ENCODE results near the gene BDH2.
A peak's percentile ranks its signal among the peaks of the same experiment; 100 is the strongest.

Gene BDH2

GRCh38 chr4:103099691-103100392 is at the start of gene BDH2:
TSS of gene BDH2 (minus strand) at chr4:103099834. CDS start at chr4:103096254, 3,580 bp downstream.
- peak within 1 kb of the TSS; percentile 31 for H3K4me3 ChIP-seq
- peak; percentile 58 to 96 for DNase-seq (ENCODE audit: low spot score in 2 of 2)
- no peaks in the 10 kb centered on the region for H3K27me3 ChIP-seq (ENCODE audit: low read depth)
- in situ Hi-C loops (cut with MboI; ENCODE audit: low sequenced_read_pairs): loop anchor here (25.0 kb wide), 1 partner anchor 463 kb away; no protein-coding TSS in a partner anchor
- peaks cover 3% of the 10 kb centered on the region; the same call in 1 of the 2 replicates for H3K36me3 ChIP-seq (replicated peaks)
- peaks cover 22% of the 10 kb centered on the region for H3K4me1 ChIP-seq
- no peaks in the 10 kb centered on the region for H3K9me3 ChIP-seq

GRCh38 chr4:103144926-103145325 is 45.3 kb upstream of the BDH2 start:
- no peak for DNase-seq (ENCODE audit: low spot score in 2 of 2)
- H3K27me3 ChIP-seq (ENCODE audit: low read depth): no peaks in the 10 kb centered on the region
- H3K4me1 ChIP-seq: no peaks in the 10 kb centered on the region
- in situ Hi-C loops (cut with MboI; ENCODE audit: low sequenced_read_pairs): no loop called here
- no peaks in the 10 kb centered on the region for H3K9me3 ChIP-seq
- H3K4me3 ChIP-seq: no peak overlapping the region
- H3K36me3 ChIP-seq (replicated peaks): peaks cover 85% of the 10 kb centered on the region

GRCh38 chr4:103137446-103137827 is 37.8 kb upstream of the BDH2 start:
- H3K36me3 ChIP-seq (replicated peaks): peaks cover 77% of the 10 kb centered on the region

GRCh38 chr4:103136671-103137445 is 37.2 kb upstream of the BDH2 start:
- H3K4me3 ChIP-seq: no peak overlapping the region
- no peaks in the 10 kb centered on the region for H3K4me1 ChIP-seq
- DNase-seq (ENCODE audit: low spot score in 2 of 2): no peak
- H3K27me3 ChIP-seq (ENCODE audit: low read depth): no peaks in the 10 kb centered on the region
- in situ Hi-C loops (cut with MboI; ENCODE audit: low sequenced_read_pairs): no loop called here
- H3K36me3 ChIP-seq (replicated peaks): peaks cover 71% of the 10 kb centered on the region
- H3K9me3 ChIP-seq: no peaks in the 10 kb centered on the region

More at GRCh38 chr4:103137446-103137827, 37.8 kb upstream of the BDH2 start:
- Histone ChIP-seq H3K4me1 (no peaks in the 10 kb centered on the region), H3K27me3 (ENCODE audit: low read depth) (no peaks in the 10 kb centered on the region), H3K4me3 (no peak overlapping the region), H3K9me3 (no peaks in the 10 kb centered on the region)
- no peak for DNase-seq (ENCODE audit: low spot score in 2 of 2)
- in situ Hi-C loops (cut with MboI; ENCODE audit: low sequenced_read_pairs): no loop called here

GRCh38 chr4:103129174-103129573 is 29.5 kb upstream of the BDH2 start:
- Histone ChIP-seq H3K4me1 (no peaks in the 10 kb centered on the region), H3K27me3 (ENCODE audit: low read depth) (no peaks in the 10 kb centered on the region), H3K4me3 (no peak overlapping the region), H3K36me3 (replicated peaks) (peaks cover 39% of the 10 kb centered on the region), H3K9me3 (no peaks in the 10 kb centered on the region)
- in situ Hi-C loops (cut with MboI; ENCODE audit: low sequenced_read_pairs): no loop called here
- DNase-seq (ENCODE audit: low spot score in 2 of 2): no peak

GRCh38 chr4:103126126-103126525 is 26.5 kb upstream of the BDH2 start:
- H3K9me3 ChIP-seq: no peaks in the 10 kb centered on the region
- no peaks in the 10 kb centered on the region for H3K4me1 ChIP-seq
- peaks cover 40% of the 10 kb centered on the region for H3K36me3 ChIP-seq (replicated peaks)
- H3K27me3 ChIP-seq (ENCODE audit: low read depth): no peaks in the 10 kb centered on the region
- in situ Hi-C loops (cut with MboI; ENCODE audit: low sequenced_read_pairs): no loop called here
- DNase-seq (ENCODE audit: low spot score in 2 of 2): no peak
- H3K4me3 ChIP-seq: no peak overlapping the region

GRCh38 chr4:103123114-103123513 is 23.5 kb upstream of the BDH2 start:
- Histone ChIP-seq H3K9me3 (no peaks in the 10 kb centered on the region), H3K36me3 (replicated peaks) (peaks cover 30% of the 10 kb centered on the region), H3K4me1 (no peaks in the 10 kb centered on the region), H3K4me3 (no peak overlapping the region), H3K27me3 (ENCODE audit: low read depth) (no peaks in the 10 kb centered on the region)
- in situ Hi-C loops (cut with MboI; ENCODE audit: low sequenced_read_pairs): no loop called here
- DNase-seq (ENCODE audit: low spot score in 2 of 2): no peak

GRCh38 chr4:103118166-103118565 is 18.5 kb upstream of the BDH2 start:
- in situ Hi-C loops (cut with MboI; ENCODE audit: low sequenced_read_pairs): no loop called here
- no peaks in the 10 kb centered on the region for H3K4me1 ChIP-seq
- H3K4me3 ChIP-seq: no peak overlapping the region
- DNase-seq (ENCODE audit: low spot score in 2 of 2): no peak
- no peaks in the 10 kb centered on the region for H3K27me3 ChIP-seq (ENCODE audit: low read depth)
- peaks cover 20% of the 10 kb centered on the region for H3K36me3 ChIP-seq (replicated peaks)
- no peaks in the 10 kb centered on the region for H3K9me3 ChIP-seq

GRCh38 chr4:103111598-103111997 is 12.0 kb upstream of the BDH2 start:
- no peaks in the 10 kb centered on the region for H3K4me1 ChIP-seq
- no peak overlapping the region for H3K4me3 ChIP-seq
- H3K9me3 ChIP-seq: no peaks in the 10 kb centered on the region
- no peak for DNase-seq (ENCODE audit: low spot score in 2 of 2)
- H3K27me3 ChIP-seq (ENCODE audit: low read depth): no peaks in the 10 kb centered on the region
- H3K36me3 ChIP-seq (replicated peaks): peaks cover 42% of the 10 kb centered on the region
- in situ Hi-C loops (cut with MboI; ENCODE audit: low sequenced_read_pairs): no loop called here

GRCh38 chr4:103108542-103108941 is 8.9 kb upstream of the BDH2 start:
- H3K27me3 ChIP-seq (ENCODE audit: low read depth): no peaks in the 10 kb centered on the region
- H3K36me3 ChIP-seq (replicated peaks): peaks cover 45% of the 10 kb centered on the region
- in situ Hi-C loops (cut with MboI; ENCODE audit: low sequenced_read_pairs): no loop called here
- no peaks in the 10 kb centered on the region for H3K4me1 ChIP-seq
- DNase-seq (ENCODE audit: low spot score in 2 of 2): no peak
- no peaks in the 10 kb centered on the region for H3K9me3 ChIP-seq
- H3K4me3 ChIP-seq: no peak overlapping the region

- Histone ChIP-seq H3K27me3 (ENCODE audit: low read depth) (no peaks in the 10 kb centered on the region), H3K4me3 (no peak overlapping the region), H3K36me3 (replicated peaks) (peaks cover 40% of the 10 kb centered on the region), H3K4me1 (peaks cover 9% of the 10 kb centered on the region), H3K9me3 (no peaks in the 10 kb centered on the region)
- no peak for DNase-seq (ENCODE audit: low spot score in 2 of 2)
- in situ Hi-C loops (cut with MboI; ENCODE audit: low sequenced_read_pairs): no loop called here
These were observed 6.1 kb upstream of the BDH2 start for GRCh38 chr4:103105558-103106356.

- Histone ChIP-seq H3K36me3 (replicated peaks) (peaks cover 32% of the 10 kb centered on the region), H3K4me3 (no peak overlapping the region), H3K9me3 (no peaks in the 10 kb centered on the region), H3K27me3 (ENCODE audit: low read depth) (no peaks in the 10 kb centered on the region), H3K4me1 (peaks cover 16% of the 10 kb centered on the region)
- DNase-seq (ENCODE audit: low spot score in 2 of 2): no peak
- in situ Hi-C loops (cut with MboI; ENCODE audit: low sequenced_read_pairs): no loop called here
These were observed 5.3 kb upstream of the BDH2 start for GRCh38 chr4:103104886-103105285.

- no peak overlapping the region for H3K4me3 ChIP-seq
These were observed 1.1 kb upstream of the BDH2 start for GRCh38 chr4:103100691-103101090.

More at GRCh38 chr4:103100691-103101090, 1.1 kb upstream of the BDH2 start:
- Histone ChIP-seq H3K36me3 (replicated peaks) (peaks cover 4% of the 10 kb centered on the region; the same call in 1 of the 2 replicates), H3K9me3 (no peaks in the 10 kb centered on the region), H3K27me3 (ENCODE audit: low read depth) (no peaks in the 10 kb centered on the region), H3K4me1 (peaks cover 22% of the 10 kb centered on the region)
- in situ Hi-C loops (cut with MboI; ENCODE audit: low sequenced_read_pairs): no loop called here
- peak; percentile 61 to 71 for DNase-seq (ENCODE audit: low spot score in 2 of 2)

Data from HAP-1 (cell line).